HCT116 (cell line): ENCODE measurements around the gene LPAR5. TPM values are rescaled to one million over a fixed set of nuclear protein-coding genes. Genes with fewer than 3 reads are reported as not detected.
A peak's percentile ranks its signal among the peaks of the same experiment; 100 is the strongest.

Experiments used
- ATAC-seq: fragments of 200-7000 bp; cut with Tn5 transposase; 2 replicates; pipeline ENCODE4 v1.9.1; 2020; ENCODE audit warnings: mild to moderate bottlenecking, moderate library complexity
- BruUV-seq: library from RNA; stranded (reverse); fragments of 400-500 nt; replicated peaks from 2 replicates; lab custom pipeline; 2021; lab: Mats Ljungman, UMichigan
- CTCF ChIA-PET: fragments of 300-600 bp; sonication (Branson Sonifier 250); formaldehyde crosslinking; loops from one replicate; lab custom pipeline; 2021; ENCODE audit warnings: antibody characterized with exemption; lab: Charles Lee
- POLR2A ChIA-PET: fragments of 300-600, 350-600 bp; sonication (Branson Sonifier 250); formaldehyde crosslinking; loops from one replicate; lab custom pipeline; 2021; ENCODE audit warnings: antibody characterized with exemption; lab: Charles Lee
- RAD21 ChIA-PET, 2 experiments: fragments of 300-600 bp; sonication (Branson Sonifier 250); formaldehyde crosslinking; loops; one replicate each; lab custom pipeline; 2023; ENCODE audit warnings: low total read pairs in 2 of 2; ENCODE audit not compliant: uncharacterized antibody in 2 of 2, unreplicated experiment in 2 of 2, low non-redundant PET in 1 of 2; lab: Charles Lee
- DNase-seq: peaks from one replicate; pipeline ENCODE4 v3.0.0-alpha.2; 2010; ENCODE audit warnings: low read depth, low spot score
- H2AFZ ChIP-seq: fragments of 200-600 bp; shearing (Covaris generic), sonication (generic); 2 replicates; pipeline ENCODE4 v1.6.1; 2017; ENCODE audit warnings: low read depth, mixed run types, mixed read lengths, antibody characterized with exemption, low read length; ENCODE audit not compliant: poor library complexity, severe bottlenecking
- H3K27ac ChIP-seq: 2 replicates; pipeline ENCODE4 v1.5.1; 2012; ENCODE audit warnings: low read depth, low read length
- H3K27me3 ChIP-seq: fragments of 200-600 bp; sonication (generic); 2 replicates; pipeline ENCODE4 v1.6.1; 2016; ENCODE audit warnings: mixed run types, low read length, mixed read lengths; ENCODE audit not compliant: insufficient read depth
- H3K36me3 ChIP-seq, 2 experiments: fragments of 200-500 bp in 1 of 2; fragments of 200-600 bp in 1 of 2; sonication (Bioruptor generic) in 1 of 2; sonication (generic) in 1 of 2; 2 replicates each; pipeline versions ENCODE4 v1.5.1 to v1.6.1; 2014 to 2016; ENCODE audit warnings: low read length in 2 of 2, inconsistent platforms in 1 of 2, mixed read lengths in 1 of 2, mixed run types in 1 of 2; ENCODE audit not compliant: insufficient read depth in 2 of 2, control insufficient read depth in 1 of 2
- H3K4me1 ChIP-seq, 2 experiments: fragments of 200-600 bp in 1 of 2; sonication (generic) in 1 of 2; 2 replicates each; pipeline versions ENCODE4 v1.5.1 to v1.6.1; 2012 to 2017; ENCODE audit warnings: low read length in 2 of 2, inconsistent platforms in 1 of 2, mild to moderate bottlenecking in 1 of 2, mixed read lengths in 1 of 2, mixed run types in 1 of 2, moderate library complexity in 1 of 2; ENCODE audit not compliant: insufficient read depth in 2 of 2, control insufficient read depth in 1 of 2
- H3K4me2 ChIP-seq: fragments of 200-600 bp; sonication (generic); 2 replicates; pipeline ENCODE4 v1.6.1; 2017; ENCODE audit warnings: mixed run types, low read length, mixed read lengths
- H3K4me3 ChIP-seq, 2 experiments: fragments of 200-600 bp in 1 of 2; sonication (generic) in 1 of 2; replicated peaks in 1 of 2; 2 replicates each; pipeline ENCODE4 v1.5.1; 2011 to 2016; ENCODE audit warnings: low read length in 2 of 2, control low read depth in 1 of 2, low read depth in 1 of 2, mild to moderate bottlenecking in 1 of 2, mixed read lengths in 1 of 2, mixed run types in 1 of 2
- H3K79me2 ChIP-seq: fragments of 200-600 bp; sonication (generic); 2 replicates; pipeline ENCODE4 v1.6.1; 2017; ENCODE audit warnings: mild to moderate bottlenecking, mixed run types, low read length, moderate library complexity, mixed read lengths; ENCODE audit not compliant: insufficient read depth
- H3K9ac ChIP-seq: fragments of 200-600 bp; sonication (generic); 2 replicates; pipeline ENCODE4 v1.6.1; 2016; ENCODE audit warnings: low read length, mixed read lengths
- H3K9me2 ChIP-seq: fragments of 200-600 bp; sonication (generic), shearing (Covaris generic); 2 replicates; pipeline ENCODE4 v1.6.1; 2017; ENCODE audit warnings: mixed run types, mild to moderate bottlenecking, moderate library complexity; ENCODE audit not compliant: insufficient read depth
- H3K9me3 ChIP-seq, 2 experiments: fragments of 200-500 bp in 1 of 2; fragments of 200-600 bp in 1 of 2; sonication (Bioruptor generic) in 1 of 2; sonication (generic) in 1 of 2; 2 replicates each; pipeline ENCODE4 v1.6.1; 2014 to 2017; ENCODE audit warnings: low read length in 2 of 2, mixed read lengths in 2 of 2, inconsistent platforms in 1 of 2, low read depth in 1 of 2, mild to moderate bottlenecking in 1 of 2, mixed run types in 1 of 2, moderate library complexity in 1 of 2; ENCODE audit not compliant: control insufficient read depth in 1 of 2, insufficient read depth in 1 of 2
- H4K20me1 ChIP-seq: fragments of 200-600 bp; sonication (generic), shearing (Covaris generic); 2 replicates; pipeline ENCODE4 v1.6.1; 2017; ENCODE audit warnings: mixed run types, mild to moderate bottlenecking, moderate library complexity; ENCODE audit not compliant: insufficient read depth
- CTCF ChIP-seq, 3 experiments: fragments of 200-600 bp in 1 of 3; sonication (generic) in 1 of 3; IDR thresholded peaks in 2 of 3; conservative IDR thresholded peaks in 1 of 3; 2 replicates each; pipeline ENCODE4 v1.5.1; 2012 to 2017; ENCODE audit warnings: low read depth in 2 of 3, low read length in 2 of 3, antibody characterized with exemption in 1 of 3, borderline replicate concordance in 1 of 3, control low read depth in 1 of 3, mild to moderate bottlenecking in 1 of 3, mixed read lengths in 1 of 3, mixed run types in 1 of 3, moderate library complexity in 1 of 3; ENCODE audit not compliant: insufficient read depth in 1 of 3
- ELF1 ChIP-seq: IDR thresholded peaks from 2 replicates; pipeline ENCODE4 v1.6.1; 2012; ENCODE audit warnings: low read depth, borderline replicate concordance
- POLR2AphosphoS5 ChIP-seq: IDR thresholded peaks from 2 replicates; pipeline ENCODE4 v1.6.1; 2011; ENCODE audit warnings: mild to moderate bottlenecking, low read depth, low read length, moderate library complexity
- TCF7L2 ChIP-seq: IDR thresholded peaks from 2 replicates; pipeline ENCODE4 v1.7.0; 2011; ENCODE audit warnings: borderline replicate concordance, inconsistent platforms; ENCODE audit not compliant: insufficient read depth, insufficient read length; ENCODE audit errors: extremely low read depth
- YY1 ChIP-seq: IDR thresholded peaks from 2 replicates; pipeline ENCODE4 v1.6.1; 2011; ENCODE audit warnings: low read length, low read depth, moderate library complexity, mild to moderate bottlenecking; ENCODE audit not compliant: insufficient replicate concordance; ENCODE audit errors: extremely low read depth
- ZFX ChIP-seq: fragments of 450-650 bp; IDR thresholded peaks from 2 replicates; pipeline ENCODE4 v1.6.1; 2017
- intact Hi-C: fragments of 100-400 bp; cut with micrococcal nuclease; formaldehyde crosslinking; loops from 2 replicates; pipeline ENCODE4 v1.10.0; 2022
- total RNA-seq: library from RNA; stranded (reverse); gene quantifications from one replicate; pipeline ENCODE4 v1.2.1, GENCODE V29; 2021; ENCODE audit not compliant: unreplicated experiment

The LPAR5 gene
- total RNA-seq, 1 experiment from 2014 or later, result 5.2 TPM

GRCh38 chr12:6613776-6614512 is 21.8 kb downstream of the LPAR5 start:
- Histone ChIP-seq H3K4me3 (no peak overlapping the region; a peak in 1 of 4 replicates), H3K9me2 (no peaks in the 10 kb centered on the region), H4K20me1 (no peaks in the 10 kb centered on the region), H3K9ac (peak overlapping the region; percentile 59), H2AFZ (no peak overlapping the region), H3K79me2 (no peaks in the 10 kb centered on the region), H3K27ac (peak overlapping the region; percentile 97), H3K27me3 (no peaks in the 10 kb centered on the region), H3K4me2 (peak overlapping the region; percentile 89), H3K9me3 (no peaks in the 10 kb centered on the region), H3K36me3 (no peaks in the 10 kb centered on the region), H3K4me1 (peaks cover 38 to 45% of the 10 kb centered on the region in 2 experiments)
- POLR2A ChIA-PET, result interaction anchor here (0.6 to 2.4 kb wide), 14 partner anchors 10 to 330 kb away, joined by 3 to 13 read pairs (median 4); partner anchors contain the start of genes C12orf57, COPS7A, GAPDH and MLF2
- no TSS peak for BruUV-seq
- DNase-seq, result peak; percentile 95
- peak; percentile 74 for ATAC-seq
- intact Hi-C loops, result loop anchor here (1.0 kb wide), 1 partner anchor 75 kb away; the partner anchor contains the start of gene ZNF384
- CTCF ChIA-PET, result interaction anchor here (1.1 to 3.9 kb wide), 9 partner anchors 11 to 140 kb away, joined by 3 to 14 read pairs (median 5); partner anchors contain the start of genes COPS7A, MLF2 and ZNF384
- RAD21 ChIA-PET, result interaction anchor here in 1 of 2 experiments (0.7 kb wide), 1 partner anchor 70 kb away, joined by 3 read pairs; no protein-coding TSS in a partner anchor
- TF ChIP-seq YY1, result no peak
- TF ChIP-seq ELF1, result no peak
- peak; percentile 74 for TF ChIP-seq ZFX
- TF ChIP-seq POLR2AphosphoS5, result peak; percentile 71
- peak in 2 of 3 experiments; percentile 27 to 34; a peak in 3 of 6 replicates for TF ChIP-seq CTCF (IDR thresholded peaks at IDR 0.05 in 2 of 3, conservative IDR thresholded peaks at IDR 0.05 in 1 of 3; ENCODE audit: borderline replicate concordance in 1 of 3, insufficient read depth in 1 of 3, low read depth in 2 of 3, low read length in 2 of 3)
- TF ChIP-seq TCF7L2, result no peak
